Measurements from ENCODE around the gene TCERG1L. TPM values are rescaled to one million over a fixed set of nuclear protein-coding genes. Genes with fewer than 3 reads are reported as not detected.

Gene TCERG1L
- polyA plus RNA-seq, 1 of the 3 experiments (the other 2 are of a cell fraction), result not detected

DNA sequence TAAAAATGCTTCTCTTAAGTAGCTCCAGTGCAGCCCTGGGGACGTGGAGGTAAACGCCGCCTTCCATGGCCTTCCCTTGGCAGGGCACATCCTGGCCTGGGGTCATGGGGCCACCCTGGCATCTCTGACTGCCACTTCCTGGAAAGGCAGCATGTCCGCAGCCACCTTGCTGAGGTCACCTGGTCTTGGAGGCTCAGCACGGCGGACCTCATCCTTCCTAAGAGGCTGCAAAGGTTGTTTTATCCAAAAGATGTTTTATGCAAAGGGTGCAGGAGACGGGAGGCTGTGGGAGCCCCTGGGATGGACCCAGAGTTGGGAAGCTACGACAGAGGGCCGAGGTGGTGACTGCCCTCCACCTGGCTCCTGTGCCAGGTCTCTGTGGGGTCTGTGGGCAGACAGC is 106.0 kb downstream of the TCERG1L start:
- DNase-seq, result no peak
- WGBS (ENCODE audit: low lambda C conversion rate), result 26% methylated on average over 6 of the region's 9 CpGs
- H3K79me2 ChIP-seq (ENCODE audit: insufficient read depth), result no peaks in the 10 kb centered on the region
- no peaks in the 10 kb centered on the region for H3K27me3 ChIP-seq (ENCODE audit: insufficient read depth)
- no peaks in the 10 kb centered on the region for H4K20me1 ChIP-seq (ENCODE audit: insufficient read depth)
- H3K9ac ChIP-seq, result no peak overlapping the region
- no peaks in the 10 kb centered on the region for H3K9me2 ChIP-seq
- TF ChIP-seq, protein P1, sequence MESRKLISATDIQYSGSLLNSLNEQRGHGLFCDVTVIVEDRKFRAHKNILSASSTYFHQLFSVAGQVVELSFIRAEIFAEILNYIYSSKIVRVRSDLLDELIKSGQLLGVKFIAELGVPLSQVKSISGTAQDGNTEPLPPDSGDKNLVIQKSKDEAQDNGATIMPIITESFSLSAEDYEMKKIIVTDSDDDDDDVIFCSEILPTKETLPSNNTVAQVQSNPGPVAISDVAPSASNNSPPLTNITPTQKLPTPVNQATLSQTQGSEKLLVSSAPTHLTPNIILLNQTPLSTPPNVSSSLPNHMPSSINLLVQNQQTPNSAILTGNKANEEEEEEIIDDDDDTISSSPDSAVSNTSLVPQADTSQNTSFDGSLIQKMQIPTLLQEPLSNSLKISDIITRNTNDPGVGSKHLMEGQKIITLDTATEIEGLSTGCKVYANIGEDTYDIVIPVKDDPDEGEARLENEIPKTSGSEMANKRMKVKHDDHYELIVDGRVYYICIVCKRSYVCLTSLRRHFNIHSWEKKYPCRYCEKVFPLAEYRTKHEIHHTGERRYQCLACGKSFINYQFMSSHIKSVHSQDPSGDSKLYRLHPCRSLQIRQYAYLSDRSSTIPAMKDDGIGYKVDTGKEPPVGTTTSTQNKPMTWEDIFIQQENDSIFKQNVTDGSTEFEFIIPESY (IDR thresholded peaks at IDR 0.05; ENCODE audit: borderline replicate concordance, low read depth), result no peak
- TF ChIP-seq ELF1 (IDR thresholded peaks at IDR 0.05) (no peak), RCOR1 (IDR thresholded peaks at IDR 0.05; ENCODE audit: low read length) (no peak), FOXJ3 (CRISPR knock-in tag; IDR thresholded peaks at IDR 0.05) (no peak)
- TF ChIP-seq, protein P2, sequence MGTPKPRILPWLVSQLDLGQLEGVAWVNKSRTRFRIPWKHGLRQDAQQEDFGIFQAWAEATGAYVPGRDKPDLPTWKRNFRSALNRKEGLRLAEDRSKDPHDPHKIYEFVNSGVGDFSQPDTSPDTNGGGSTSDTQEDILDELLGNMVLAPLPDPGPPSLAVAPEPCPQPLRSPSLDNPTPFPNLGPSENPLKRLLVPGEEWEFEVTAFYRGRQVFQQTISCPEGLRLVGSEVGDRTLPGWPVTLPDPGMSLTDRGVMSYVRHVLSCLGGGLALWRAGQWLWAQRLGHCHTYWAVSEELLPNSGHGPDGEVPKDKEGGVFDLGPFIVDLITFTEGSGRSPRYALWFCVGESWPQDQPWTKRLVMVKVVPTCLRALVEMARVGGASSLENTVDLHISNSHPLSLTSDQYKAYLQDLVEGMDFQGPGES (IDR thresholded peaks at IDR 0.05; ENCODE audit: low read depth, low read length), result no peak
- TF ChIP-seq, protein P3, sequence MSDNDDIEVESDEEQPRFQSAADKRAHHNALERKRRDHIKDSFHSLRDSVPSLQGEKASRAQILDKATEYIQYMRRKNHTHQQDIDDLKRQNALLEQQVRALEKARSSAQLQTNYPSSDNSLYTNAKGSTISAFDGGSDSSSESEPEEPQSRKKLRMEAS (IDR thresholded peaks at IDR 0.05; ENCODE audit: low read depth), result no peak
- no peak overlapping the region for H2AFZ ChIP-seq (ENCODE audit: low read depth)
- H3F3A ChIP-seq (replicated peaks; ENCODE audit: insufficient read depth), result no peaks in the 10 kb centered on the region
- POLR2A ChIA-PET, result no interaction called here
- H3K36me3 ChIP-seq (replicated peaks in 1 of 2; ENCODE audit: control insufficient read depth in 1 of 2, insufficient read depth in 2 of 2, low read length in 1 of 2), result no peaks in the 10 kb centered on the region
- no peak overlapping the region for H3K4me3 ChIP-seq (ENCODE audit: low read depth in 2 of 2, low read length in 1 of 2)
- no peaks in the 10 kb centered on the region for H3K4me1 ChIP-seq (ENCODE audit: control insufficient read depth in 1 of 2, insufficient read depth in 2 of 2, low read depth in 1 of 2, low read length in 1 of 2)
- no peaks in the 10 kb centered on the region for H3K9me3 ChIP-seq
- no peak overlapping the region for H3K4me2 ChIP-seq
- no peak overlapping the region for H3K27ac ChIP-seq (ENCODE audit: low read depth in 2 of 2, low read length in 1 of 2)
- CTCF ChIA-PET, result interaction anchor here (0.6 kb wide), 1 partner anchor 457 kb away, joined by 3 read pairs; no protein-coding TSS in a partner anchor

DNA sequence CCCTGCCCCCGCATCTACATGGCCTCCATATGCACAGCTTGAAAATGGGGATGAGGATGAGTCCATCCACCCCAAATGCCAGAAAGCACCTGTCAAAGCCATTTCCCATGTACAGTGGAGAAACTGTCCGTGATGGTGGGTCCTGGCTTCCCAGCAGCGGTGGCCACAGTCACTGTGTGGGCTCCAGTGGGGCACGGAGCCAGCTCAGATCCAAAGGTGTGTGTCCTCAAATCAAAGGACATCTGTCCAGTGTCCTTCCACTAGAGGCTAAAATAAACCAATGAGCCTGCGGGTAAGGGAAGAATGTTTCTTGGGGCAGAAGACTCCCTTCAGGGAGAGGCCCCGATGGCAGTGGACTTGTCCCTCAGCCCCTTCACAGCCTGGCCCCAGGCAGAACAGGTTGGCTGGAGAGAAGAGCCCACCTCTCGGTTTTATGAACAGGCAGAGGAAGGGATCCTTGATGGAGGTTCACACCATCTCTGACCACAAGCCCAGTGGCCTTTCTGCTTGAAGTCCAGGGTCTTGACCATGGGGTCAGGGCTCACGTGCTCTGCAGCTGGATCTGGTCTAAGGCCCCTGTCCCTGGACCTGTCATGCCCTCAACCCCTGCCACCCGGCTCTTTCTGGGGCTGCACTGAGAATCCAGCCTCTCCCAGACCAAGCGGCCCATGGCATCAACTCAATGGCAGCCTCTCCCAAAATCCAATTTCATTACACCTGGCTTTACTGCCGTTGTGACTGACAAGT is 106.9 kb downstream of the TCERG1L start:
- 43% methylated on average over 6 of the region's 11 CpGs for WGBS (ENCODE audit: low lambda C conversion rate)
- CTCF ChIA-PET, result no interaction called here
- no peak overlapping the region for H3K9ac ChIP-seq
- no peak overlapping the region for H3K4me2 ChIP-seq
- no peak for DNase-seq
- H3K27me3 ChIP-seq (ENCODE audit: insufficient read depth), result no peaks in the 10 kb centered on the region
- no peaks in the 10 kb centered on the region for H3K36me3 ChIP-seq (replicated peaks in 1 of 2; ENCODE audit: control insufficient read depth in 1 of 2, insufficient read depth in 2 of 2, low read length in 1 of 2)
- H3F3A ChIP-seq (replicated peaks; ENCODE audit: insufficient read depth), result no peaks in the 10 kb centered on the region
- no peak overlapping the region for H3K4me3 ChIP-seq (ENCODE audit: low read depth in 2 of 2, low read length in 1 of 2)
- no peaks in the 10 kb centered on the region for H3K79me2 ChIP-seq (ENCODE audit: insufficient read depth)
- TF ChIP-seq MXI1 (IDR thresholded peaks at IDR 0.05; ENCODE audit: low read depth, low read length) (no peak), POLR2AphosphoS5 (IDR thresholded peaks at IDR 0.05; ENCODE audit: low read depth, low read length) (no peak)
- H2AFZ ChIP-seq (ENCODE audit: low read depth), result no peak overlapping the region
- no peaks in the 10 kb centered on the region for H3K4me1 ChIP-seq (ENCODE audit: control insufficient read depth in 1 of 2, insufficient read depth in 2 of 2, low read depth in 1 of 2, low read length in 1 of 2)
- H4K20me1 ChIP-seq (ENCODE audit: insufficient read depth), result no peaks in the 10 kb centered on the region
- H3K9me2 ChIP-seq, result no peaks in the 10 kb centered on the region
- POLR2A ChIA-PET, result no interaction called here
- H3K9me3 ChIP-seq, result no peaks in the 10 kb centered on the region
- no peak overlapping the region for H3K27ac ChIP-seq (ENCODE audit: low read depth in 2 of 2, low read length in 1 of 2)
